Measurements from ENCODE around the gene SMC6.

GRCh38 chr2:17753803-17754663 is at the start of gene SMC6, which contains the start of gene GEN1:
- TF ChIP-seq CTCF (IDR thresholded peaks at IDR 0.05) (no peak), POLR2AphosphoS5 (IDR thresholded peaks at IDR 0.05) (peak; percentile 74)

Measured in prostate gland (tissue), 2 donors.